ENCODE results near the gene AMN1. TPM values are rescaled to one million over a fixed set of nuclear protein-coding genes. Genes with fewer than 3 reads are reported as not detected.
A peak's percentile ranks its signal among the peaks of the same experiment; 100 is the strongest.

AMN1 gene
- total RNA-seq, 1 donor from 2014 or later = 5.5 TPM

DNA sequence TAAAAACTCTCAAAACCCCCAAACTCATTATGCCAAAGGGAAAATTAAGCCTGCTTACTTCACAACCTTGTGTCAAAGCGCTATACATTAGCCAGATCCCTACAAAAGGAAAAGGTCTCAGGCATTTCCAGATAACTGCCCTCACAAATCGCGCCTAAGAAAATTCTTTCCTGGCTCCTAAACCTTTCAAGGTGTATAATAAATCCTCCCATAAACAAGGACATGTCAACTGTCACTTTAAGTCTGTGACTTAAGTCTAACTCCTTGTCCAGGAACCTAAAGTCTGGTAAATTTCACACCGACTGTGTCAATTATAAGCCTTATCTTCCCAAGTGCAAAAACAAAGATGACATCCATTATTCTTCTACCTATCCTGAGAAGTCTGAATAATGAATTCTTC lies 73.6 kb downstream of the AMN1 start:
- no peaks in the 10 kb centered on the region for H3K9me3 Mint-ChIP-seq
- no peak for DNase-seq (ENCODE audit: extremely low spot score, unreplicated experiment)
- H3K27ac Mint-ChIP-seq = no peak overlapping the region
- no peaks in the 10 kb centered on the region for H3K27me3 Mint-ChIP-seq
- H3K36me3 Mint-ChIP-seq = no peaks in the 10 kb centered on the region
- H3K4me3 Mint-ChIP-seq = no peak overlapping the region
- TF ChIP-seq, protein P1, sequence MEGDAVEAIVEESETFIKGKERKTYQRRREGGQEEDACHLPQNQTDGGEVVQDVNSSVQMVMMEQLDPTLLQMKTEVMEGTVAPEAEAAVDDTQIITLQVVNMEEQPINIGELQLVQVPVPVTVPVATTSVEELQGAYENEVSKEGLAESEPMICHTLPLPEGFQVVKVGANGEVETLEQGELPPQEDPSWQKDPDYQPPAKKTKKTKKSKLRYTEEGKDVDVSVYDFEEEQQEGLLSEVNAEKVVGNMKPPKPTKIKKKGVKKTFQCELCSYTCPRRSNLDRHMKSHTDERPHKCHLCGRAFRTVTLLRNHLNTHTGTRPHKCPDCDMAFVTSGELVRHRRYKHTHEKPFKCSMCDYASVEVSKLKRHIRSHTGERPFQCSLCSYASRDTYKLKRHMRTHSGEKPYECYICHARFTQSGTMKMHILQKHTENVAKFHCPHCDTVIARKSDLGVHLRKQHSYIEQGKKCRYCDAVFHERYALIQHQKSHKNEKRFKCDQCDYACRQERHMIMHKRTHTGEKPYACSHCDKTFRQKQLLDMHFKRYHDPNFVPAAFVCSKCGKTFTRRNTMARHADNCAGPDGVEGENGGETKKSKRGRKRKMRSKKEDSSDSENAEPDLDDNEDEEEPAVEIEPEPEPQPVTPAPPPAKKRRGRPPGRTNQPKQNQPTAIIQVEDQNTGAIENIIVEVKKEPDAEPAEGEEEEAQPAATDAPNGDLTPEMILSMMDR (conservative IDR thresholded peaks at IDR 0.05) = no peak
- peaks cover 7% of the 10 kb centered on the region for H3K4me1 Mint-ChIP-seq (ENCODE audit: unreplicated experiment)

DNA sequence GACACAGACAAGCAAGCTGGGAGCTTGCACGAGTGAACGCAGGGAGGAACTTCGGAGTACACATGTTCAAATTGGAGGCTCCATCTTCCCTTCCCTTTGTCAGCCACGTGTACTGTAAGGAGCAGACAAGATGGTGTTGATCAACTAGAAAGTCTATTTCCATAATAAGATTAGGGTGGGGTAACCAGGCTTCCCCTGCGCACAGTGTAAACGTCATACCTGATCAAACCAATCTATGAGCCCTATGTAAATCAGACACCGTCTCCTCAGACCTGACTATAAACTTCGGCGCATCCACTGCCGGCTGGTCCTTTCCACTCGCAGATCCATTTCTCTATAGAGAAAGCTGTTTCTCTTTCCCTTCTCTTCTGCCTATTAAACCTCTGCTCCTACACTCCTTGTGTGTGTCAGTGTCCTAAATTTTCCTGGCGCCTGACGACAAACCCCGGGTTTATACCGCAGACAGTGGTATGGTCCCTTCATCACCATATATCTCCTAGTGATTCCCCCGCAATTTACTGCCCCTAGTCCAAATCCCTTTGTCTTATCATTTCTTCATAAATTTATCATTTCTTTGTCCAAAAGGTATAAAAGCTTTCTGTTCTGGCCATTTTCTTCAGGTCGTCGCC lies 76.8 kb downstream of the AMN1 start:
- no peaks in the 10 kb centered on the region for H3K9me3 Mint-ChIP-seq
- no peak overlapping the region for H3K27ac Mint-ChIP-seq
- DNase-seq (ENCODE audit: extremely low spot score, unreplicated experiment) = no peak

DNA sequence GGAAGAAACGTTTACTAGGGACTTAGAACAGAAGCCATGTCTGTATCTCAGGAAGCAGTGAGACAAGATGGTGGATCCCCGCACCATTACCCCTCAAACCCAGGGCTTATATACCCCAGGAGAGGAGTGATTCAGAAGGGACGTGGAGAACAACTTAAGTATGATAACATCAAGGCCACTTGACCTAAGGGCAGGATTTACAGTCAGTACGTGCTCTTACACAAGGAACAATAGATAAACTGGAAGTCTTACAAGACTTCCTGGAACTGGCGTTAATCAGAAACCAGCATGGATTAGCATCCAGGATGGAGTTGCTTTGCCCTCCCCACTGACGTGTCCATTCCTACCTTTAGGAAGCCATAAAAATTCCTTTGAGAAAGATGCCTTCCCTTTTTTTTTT lies 77.9 kb downstream of the AMN1 start:
- DNase-seq (ENCODE audit: extremely low spot score, unreplicated experiment) = no peak
- Mint-ChIP-seq H3K27ac (peak overlapping the region; percentile 13), H3K4me3 (no peak overlapping the region), H3K36me3 (no peaks in the 10 kb centered on the region), H3K4me1 (ENCODE audit: unreplicated experiment) (peaks cover 8% of the 10 kb centered on the region), H3K9me3 (no peaks in the 10 kb centered on the region), H3K27me3 (no peaks in the 10 kb centered on the region)
- TF ChIP-seq, protein P1 (conservative IDR thresholded peaks at IDR 0.05) = no peak

More for the DNA sequence above, 76.8 kb downstream of the AMN1 start:
- Mint-ChIP-seq H3K4me1 (ENCODE audit: unreplicated experiment) (peaks cover 8% of the 10 kb centered on the region), H3K27me3 (no peaks in the 10 kb centered on the region), H3K4me3 (no peak overlapping the region), H3K36me3 (no peaks in the 10 kb centered on the region)
- TF ChIP-seq, protein P1 (conservative IDR thresholded peaks at IDR 0.05) = no peak

GRCh38 chr12:31647086-31647491 lies 81.7 kb downstream of the AMN1 start:
- TF ChIP-seq, protein P1 (conservative IDR thresholded peaks at IDR 0.05) = no peak
- H3K36me3 Mint-ChIP-seq = no peaks in the 10 kb centered on the region
- no peak for DNase-seq (ENCODE audit: extremely low spot score, unreplicated experiment)
- H3K27me3 Mint-ChIP-seq = no peaks in the 10 kb centered on the region
- no peak overlapping the region for H3K4me3 Mint-ChIP-seq
- H3K4me1 Mint-ChIP-seq (ENCODE audit: unreplicated experiment) = peaks cover 9% of the 10 kb centered on the region
- no peak overlapping the region for H3K27ac Mint-ChIP-seq
- H3K9me3 Mint-ChIP-seq = no peaks in the 10 kb centered on the region

GRCh38 chr12:31645924-31646323 lies 82.9 kb downstream of the AMN1 start:
- TF ChIP-seq, protein P1 (conservative IDR thresholded peaks at IDR 0.05) = no peak
- Mint-ChIP-seq H3K36me3 (no peaks in the 10 kb centered on the region), H3K4me3 (no peak overlapping the region), H3K4me1 (ENCODE audit: unreplicated experiment) (peaks cover 9% of the 10 kb centered on the region), H3K27ac (peak overlapping the region; percentile 15), H3K27me3 (no peaks in the 10 kb centered on the region), H3K9me3 (no peaks in the 10 kb centered on the region)
- no peak for DNase-seq (ENCODE audit: extremely low spot score, unreplicated experiment)
